ENCODE data around the gene EIF4EBP2. TPM values are rescaled to one million over a fixed set of nuclear protein-coding genes. Genes with fewer than 3 reads are reported as not detected.
A peak's percentile ranks its signal among the peaks of the same experiment; 100 is the strongest.

The EIF4EBP2 gene
- total RNA-seq, 1 donor from 2014 or later = 40.6 TPM

- ChIA-PET CTCF (interaction anchor here (1.5 kb wide), 1 partner anchor 155 kb away, joined by 6 read pairs; no protein-coding TSS in a partner anchor), POLR2A (no interaction called here)
- no peaks in the 10 kb centered on the region for H3K36me3 Mint-ChIP-seq (ENCODE audit: low read depth)
- intact Hi-C loops (cut with micrococcal nuclease) = no loop called here
- H3K27ac Mint-ChIP-seq = peak overlapping the region; percentile 30
- no peak for DNase-seq
- peaks cover 5% of the 10 kb centered on the region for H3K9me3 Mint-ChIP-seq
- H3K27me3 Mint-ChIP-seq = no peaks in the 10 kb centered on the region
- no peak overlapping the region for H3K4me3 Mint-ChIP-seq
- no peak for TF ChIP-seq CTCF (IDR thresholded peaks at IDR 0.05)
- peaks cover 3% of the 10 kb centered on the region for H3K4me1 Mint-ChIP-seq
- no peak for ATAC-seq (ENCODE audit: low read depth)
Measured at GRCh38 chr10:70376436-70377378, 27.2 kb upstream of the EIF4EBP2 start.

- Mint-ChIP-seq H3K27ac (no peak overlapping the region), H3K4me3 (no peak overlapping the region), H3K9me3 (peaks cover 5% of the 10 kb centered on the region), H3K27me3 (no peaks in the 10 kb centered on the region), H3K4me1 (peaks cover 11% of the 10 kb centered on the region), H3K36me3 (ENCODE audit: low read depth) (no peaks in the 10 kb centered on the region)
- no peak for DNase-seq
- ChIA-PET POLR2A (no interaction called here), CTCF (interaction anchor here (0.6 to 1.5 kb wide), 2 partner anchors 10 to 157 kb away, joined by 3 to 6 read pairs; no protein-coding TSS in a partner anchor)
- intact Hi-C loops (cut with micrococcal nuclease) = no loop called here
- no peak for ATAC-seq (ENCODE audit: low read depth)
- TF ChIP-seq CTCF (IDR thresholded peaks at IDR 0.05) = no peak
Measured at GRCh38 chr10:70378122-70378521, 25.8 kb upstream of the EIF4EBP2 start.

- no peaks in the 10 kb centered on the region for H3K36me3 Mint-ChIP-seq (ENCODE audit: low read depth)
- no peak for TF ChIP-seq CTCF (IDR thresholded peaks at IDR 0.05)
- peaks cover 5% of the 10 kb centered on the region for H3K9me3 Mint-ChIP-seq
- H3K4me3 Mint-ChIP-seq = no peak overlapping the region
- H3K27me3 Mint-ChIP-seq = peaks cover 2% of the 10 kb centered on the region
- ChIA-PET CTCF (interaction anchor here (0.8 to 1.2 kb wide), 3 partner anchors 15 to 112 kb away, joined by 3 to 5 read pairs (median 3); partner anchors contain the start of gene EIF4EBP2), POLR2A (interaction anchor here (1.1 kb wide), 1 partner anchor 147 kb away, joined by 4 read pairs; the partner anchor contains the start of gene PPA1)
- intact Hi-C loops (cut with micrococcal nuclease) = no loop called here
- H3K4me1 Mint-ChIP-seq = peaks cover 11% of the 10 kb centered on the region
- H3K27ac Mint-ChIP-seq = no peak overlapping the region
- ATAC-seq (ENCODE audit: low read depth) = no peak
- no peak for DNase-seq
Measured at GRCh38 chr10:70379581-70380176, 24.3 kb upstream of the EIF4EBP2 start.

- DNase-seq (no peak), ATAC-seq (ENCODE audit: low read depth) (no peak)
- H3K27ac Mint-ChIP-seq = no peak overlapping the region
- no peaks in the 10 kb centered on the region for H3K36me3 Mint-ChIP-seq (ENCODE audit: low read depth)
- H3K4me3 Mint-ChIP-seq = peak overlapping the region; percentile 86
- H3K27me3 Mint-ChIP-seq = peaks cover 2% of the 10 kb centered on the region
- intact Hi-C loops (cut with micrococcal nuclease) = no loop called here
- ChIA-PET CTCF (interaction anchor here (0.8 to 1.2 kb wide), 3 partner anchors 15 to 159 kb away, joined by 3 read pairs; no protein-coding TSS in a partner anchor), POLR2A (interaction anchor here (0.6 to 1.1 kb wide), 2 partner anchors 147 to 158 kb away, joined by 3 to 4 read pairs; partner anchors contain the start of gene PPA1)
- TF ChIP-seq CTCF (IDR thresholded peaks at IDR 0.05) = no peak
- peaks cover 11% of the 10 kb centered on the region for H3K4me1 Mint-ChIP-seq
- peaks cover 5% of the 10 kb centered on the region for H3K9me3 Mint-ChIP-seq
Measured at GRCh38 chr10:70380350-70381135, 23.4 kb upstream of the EIF4EBP2 start.

Data from activated B cell treated with CpG ODN at 0.5 μM for 24 hours (primary cell).